ENCODE data around the gene CNGA1. TPM values are rescaled to one million over a fixed set of nuclear protein-coding genes. Genes with fewer than 3 reads are reported as not detected.

The CNGA1 gene
- total RNA-seq = 1.2 TPM in 1 of 2 replicates, not detected in the other

DNA sequence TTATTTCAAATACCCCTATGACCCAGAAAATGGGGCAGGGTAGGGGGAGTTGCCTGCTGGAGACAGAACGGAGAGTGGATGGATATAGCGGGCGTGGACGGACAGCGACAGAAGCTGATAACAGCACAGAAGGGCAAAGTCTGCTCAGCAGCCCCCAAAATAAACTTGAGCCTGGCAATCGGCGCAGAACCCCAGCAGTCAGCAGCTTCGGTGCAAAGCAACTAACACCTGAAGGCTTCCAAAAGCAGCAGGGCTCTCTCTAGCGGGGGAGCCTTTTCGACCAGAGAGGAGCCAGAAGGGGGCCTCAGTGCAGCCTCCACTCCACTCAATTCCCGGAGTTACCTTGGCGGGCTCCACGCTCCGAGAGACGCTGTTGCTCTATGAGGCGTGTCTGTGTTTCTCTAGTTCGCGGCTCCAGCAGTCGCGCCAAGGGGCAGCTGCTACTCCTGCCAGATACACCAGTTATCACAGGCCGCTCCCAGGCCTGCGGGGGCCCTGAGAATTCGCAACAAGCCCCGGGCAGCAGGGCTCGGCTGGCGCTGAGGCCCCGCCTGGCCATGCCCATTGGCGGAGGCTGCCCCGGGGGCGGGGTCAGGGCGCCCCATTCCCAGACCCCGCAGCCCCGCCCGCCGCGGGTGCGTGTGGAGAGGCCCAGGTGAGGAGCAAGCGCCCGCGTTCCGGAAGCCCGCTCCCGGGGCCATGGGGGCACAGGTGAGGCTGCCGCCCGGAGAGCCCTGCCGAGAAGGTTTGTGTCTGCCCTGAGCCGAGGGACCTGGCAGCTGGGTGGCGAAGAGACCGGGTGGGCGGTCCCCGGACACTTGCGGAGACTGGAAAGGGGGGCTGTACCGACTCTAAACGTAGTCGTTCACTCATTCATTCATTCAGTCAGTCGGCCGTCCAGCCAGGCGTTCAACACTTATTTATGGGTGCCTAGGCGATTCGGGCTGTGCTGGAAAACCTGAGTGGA lies at the start of gene CNGA1, which contains the start of gene NIPAL1:
Gene CNGA1 (minus strand): TSS at position 541 of the 967 bp plus-strand sequence. CDS start 63,992 bp downstream, outside the sequence.
Gene NIPAL1 (plus strand): TSS at position 632 of the 967 bp plus-strand sequence. CDS start 68 bp downstream, at position 700.

GRCh38 chr4:47914220-47914925 lies 102.1 kb downstream of the CNGA1 start, which contains the start of gene NFXL1:
NFXL1 (minus strand) TSS chr4:47914583; CDS start chr4:47914203, 380 bp downstream.

Other genes starting within 250 kb of the CNGA1 start
- gene CORIN, start 178.6 kb downstream of the CNGA1 start, total RNA-seq = 44.0 and 44.7 TPM in 2 replicates
- gene NFXL1, start 102.1 kb downstream of the CNGA1 start, total RNA-seq = 12.4 and 14.0 TPM in 2 replicates
- 1.4 and 2.9 TPM in 2 replicates for gene NIPAL1, start 91 bp upstream of the CNGA1 start, total RNA-seq
- gene TXK, start 117.6 kb upstream of the CNGA1 start, total RNA-seq = 0.86 and 2.7 TPM in 2 replicates